ENCODE results near the gene LORICRIN.
"Not testable (repeated sequence)": the region's sequence is repeated elsewhere in the genome, so short reads cannot be mapped to it uniquely, and the experiment has no call there.

Gene LORICRIN, protein sequence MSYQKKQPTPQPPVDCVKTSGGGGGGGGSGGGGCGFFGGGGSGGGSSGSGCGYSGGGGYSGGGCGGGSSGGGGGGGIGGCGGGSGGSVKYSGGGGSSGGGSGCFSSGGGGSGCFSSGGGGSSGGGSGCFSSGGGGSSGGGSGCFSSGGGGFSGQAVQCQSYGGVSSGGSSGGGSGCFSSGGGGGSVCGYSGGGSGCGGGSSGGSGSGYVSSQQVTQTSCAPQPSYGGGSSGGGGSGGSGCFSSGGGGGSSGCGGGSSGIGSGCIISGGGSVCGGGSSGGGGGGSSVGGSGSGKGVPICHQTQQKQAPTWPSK

DNA sequence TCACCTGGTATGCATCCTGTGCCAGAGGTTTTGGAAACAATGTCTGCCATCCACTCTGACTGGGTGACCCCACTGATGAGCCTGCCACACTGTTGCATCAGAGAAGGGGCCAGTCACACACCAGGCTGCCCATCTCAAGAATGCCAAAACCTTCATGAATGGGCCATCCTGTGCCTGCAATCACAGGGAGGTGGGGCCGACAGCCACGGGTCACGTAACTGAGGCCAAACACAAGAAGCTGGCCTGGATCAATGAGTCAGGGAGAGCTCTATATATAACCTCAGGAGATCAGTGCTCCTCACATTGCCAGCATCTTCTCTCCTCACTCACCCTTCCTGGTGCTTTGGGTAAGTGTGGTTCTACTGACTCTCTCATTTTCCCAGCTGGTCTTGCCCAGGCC lies at the start of gene LORICRIN:
TSS of gene LORICRIN (plus strand) at position 301 of the 400 bp plus-strand sequence. CDS start 1,263 bp downstream, outside the sequence.
- no peak for DNase-seq (ENCODE audit: low spot score)

- DNase-seq (ENCODE audit: low spot score): no peak
These were observed 49.3 kb upstream of the LORICRIN start for GRCh38 chr1:153210206-153210605.

GRCh38 chr1:153212201-153212600 lies 47.3 kb upstream of the LORICRIN start:
- no peak for DNase-seq (ENCODE audit: low spot score)

GRCh38 chr1:153213519-153213918 lies 46.0 kb upstream of the LORICRIN start:
- no peak for DNase-seq (ENCODE audit: low spot score)

- DNase-seq (ENCODE audit: low spot score): no peak
These were observed 42.3 kb upstream of the LORICRIN start, which contains the start of gene PRR9 for GRCh38 chr1:153217212-153217611. Gene PRR9 (plus strand): TSS chr1:153217584. CDS start chr1:153218145, 561 bp downstream.

DNA sequence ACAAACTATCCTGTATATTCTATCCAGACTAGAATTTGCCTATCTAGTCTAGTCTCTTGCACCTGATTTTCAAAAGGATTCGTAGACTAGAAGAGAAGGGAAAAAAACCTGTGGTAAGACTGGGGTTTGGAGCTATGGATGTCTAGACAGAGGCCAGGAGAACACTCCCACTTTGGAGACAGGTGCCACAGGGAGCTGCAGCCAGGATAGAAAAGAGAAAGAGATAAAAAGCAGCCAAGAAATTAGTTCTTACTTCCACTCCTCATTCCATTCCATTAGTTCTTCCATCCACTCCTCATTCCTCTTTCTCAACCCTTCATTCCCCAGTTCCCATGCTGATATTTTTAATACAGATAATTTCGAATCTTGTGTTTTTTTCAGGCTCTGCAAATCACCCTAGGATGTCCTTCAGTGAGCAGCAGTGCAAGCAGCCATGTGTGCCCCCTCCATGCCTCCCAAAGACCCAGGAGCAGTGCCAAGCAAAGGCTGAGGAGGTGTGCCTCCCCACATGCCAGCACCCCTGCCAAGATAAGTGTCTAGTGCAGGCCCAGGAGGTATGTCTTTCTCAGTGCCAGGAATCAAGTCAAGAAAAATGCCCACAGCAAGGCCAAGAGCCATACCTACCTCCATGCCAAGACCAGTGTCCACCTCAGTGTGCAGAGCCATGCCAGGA lies 41.6 kb upstream of the LORICRIN start:
- DNase-seq (ENCODE audit: low spot score): no peak

GRCh38 chr1:153220606-153221303 lies 38.7 kb upstream of the LORICRIN start:
- peak; percentile 49 for DNase-seq (ENCODE audit: low spot score)

DNA sequence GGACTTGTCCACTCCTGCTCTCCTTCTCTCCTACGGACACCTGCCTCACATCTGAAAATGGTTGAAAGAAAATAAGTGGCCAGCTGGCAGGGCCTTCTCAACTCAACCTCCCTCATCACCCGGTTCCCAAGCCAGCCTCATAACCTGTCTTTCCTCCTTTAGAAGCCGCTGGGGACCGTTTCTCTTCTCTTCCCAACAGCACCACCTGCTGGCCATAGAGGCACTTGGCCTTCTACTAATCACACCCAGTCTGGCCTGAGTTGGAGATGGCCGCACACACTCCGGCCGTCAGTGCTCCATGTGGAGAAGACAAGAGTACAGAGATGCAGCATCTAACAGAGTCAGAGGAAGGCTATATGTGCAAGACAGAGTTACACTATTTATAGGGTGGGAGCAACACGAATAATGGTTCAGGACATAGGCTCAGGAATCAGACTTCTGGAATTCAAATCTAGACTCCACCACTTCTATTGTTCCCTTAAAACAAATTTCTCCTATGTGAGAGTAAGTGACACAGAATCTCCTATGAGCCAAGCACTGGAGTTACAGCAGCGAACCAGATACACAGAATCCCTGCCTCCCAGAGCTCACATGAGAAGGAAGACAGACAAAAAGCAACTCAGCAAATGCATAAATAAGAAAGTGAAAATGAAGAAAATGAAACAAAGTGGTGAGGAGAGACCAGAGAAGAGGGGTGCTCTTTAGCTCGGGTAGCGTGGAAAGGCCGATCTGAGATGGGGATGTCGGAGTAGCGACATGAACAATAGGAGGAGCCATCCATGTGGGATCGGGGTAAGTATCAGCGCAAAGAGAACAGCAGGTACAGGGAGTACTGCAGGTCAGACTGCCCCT lies 36.2 kb upstream of the LORICRIN start:
- DNase-seq (ENCODE audit: low spot score): peak; percentile 48

GRCh38 chr1:153227810-153228209 lies 31.7 kb upstream of the LORICRIN start:
- DNase-seq (ENCODE audit: low spot score): no peak

DNA sequence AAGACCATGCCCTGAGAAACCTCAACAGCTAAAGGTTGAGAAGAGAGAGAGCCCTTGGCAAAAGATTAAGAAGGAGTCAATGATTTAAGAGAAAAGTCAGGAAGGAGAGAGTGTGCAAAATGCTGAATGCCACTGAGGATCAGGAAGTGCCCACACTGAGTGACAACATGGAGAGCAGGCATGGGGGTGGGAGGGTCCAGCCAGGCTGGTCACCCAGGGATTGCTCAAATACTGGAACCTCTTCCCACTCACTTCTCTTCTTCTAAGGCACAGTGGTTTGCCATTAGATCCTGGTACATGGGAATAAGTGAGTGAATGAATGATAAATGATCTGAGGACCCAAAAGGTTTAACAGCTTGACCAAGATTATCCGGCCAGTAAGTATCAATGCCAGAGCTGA lies 31.0 kb upstream of the LORICRIN start:
- DNase-seq (ENCODE audit: low spot score): no peak

DNA sequence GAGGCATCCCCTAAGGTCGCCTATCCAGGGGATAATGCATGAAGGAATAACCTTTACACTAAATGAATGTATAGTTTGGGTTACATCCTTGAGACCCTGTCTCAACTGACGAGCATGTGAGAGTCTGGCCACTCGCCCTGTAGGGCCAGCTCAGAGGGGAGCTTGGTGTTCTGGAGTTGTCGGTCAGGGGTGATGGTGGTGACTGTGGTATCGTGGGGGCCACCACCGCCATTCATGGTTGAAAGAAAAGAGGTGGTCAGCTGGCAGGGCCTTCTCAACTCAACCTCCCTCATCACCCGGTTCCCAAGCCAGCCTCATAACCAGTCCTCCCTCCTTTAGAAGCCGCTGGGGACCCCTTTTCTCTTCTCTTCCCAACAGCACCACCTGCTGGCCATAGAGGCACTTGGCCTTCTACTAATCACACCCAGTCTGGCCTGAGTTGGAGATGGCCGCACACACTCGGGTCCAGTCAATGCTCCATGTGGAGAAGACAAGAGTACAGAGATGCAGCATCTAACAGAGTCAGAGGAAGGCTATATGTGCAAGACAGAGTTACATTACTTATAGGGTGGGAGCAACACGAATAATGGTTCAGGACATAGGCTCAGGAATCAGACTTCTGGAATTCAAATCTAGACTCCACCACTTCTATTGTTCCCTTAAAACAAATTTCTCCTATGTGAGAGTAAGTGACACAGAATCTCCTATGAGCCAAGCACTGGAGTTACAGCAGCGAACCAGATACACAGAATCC lies 30.2 kb upstream of the LORICRIN start:
- DNase-seq (ENCODE audit: low spot score): not testable (repeated sequence)

DNA sequence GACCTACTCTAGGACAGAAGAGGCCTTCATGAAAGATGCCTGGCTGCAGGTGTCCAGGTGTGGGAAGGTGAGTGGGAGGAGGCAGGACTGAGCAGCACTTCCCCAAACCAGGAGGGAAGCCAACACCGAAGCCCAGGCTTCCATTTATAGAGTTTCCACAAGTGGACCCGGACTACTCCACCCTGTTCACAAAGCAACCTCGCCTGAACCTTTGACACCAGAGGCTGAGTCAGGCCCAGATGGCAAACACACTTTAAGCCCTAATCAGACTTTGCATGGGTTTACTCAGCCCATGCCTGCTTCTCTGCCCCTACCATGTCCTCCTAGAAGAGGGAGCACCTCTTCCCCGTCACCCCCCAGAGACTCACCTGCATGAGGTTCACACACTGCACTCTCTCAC lies 28.1 kb upstream of the LORICRIN start:
- DNase-seq (ENCODE audit: low spot score): no peak

- no peak for DNase-seq (ENCODE audit: low spot score)
These were observed 27.7 kb upstream of the LORICRIN start for GRCh38 chr1:153231785-153232184.

- no peak for DNase-seq (ENCODE audit: low spot score)
These were observed 26.9 kb upstream of the LORICRIN start for GRCh38 chr1:153232553-153232952.

DNA sequence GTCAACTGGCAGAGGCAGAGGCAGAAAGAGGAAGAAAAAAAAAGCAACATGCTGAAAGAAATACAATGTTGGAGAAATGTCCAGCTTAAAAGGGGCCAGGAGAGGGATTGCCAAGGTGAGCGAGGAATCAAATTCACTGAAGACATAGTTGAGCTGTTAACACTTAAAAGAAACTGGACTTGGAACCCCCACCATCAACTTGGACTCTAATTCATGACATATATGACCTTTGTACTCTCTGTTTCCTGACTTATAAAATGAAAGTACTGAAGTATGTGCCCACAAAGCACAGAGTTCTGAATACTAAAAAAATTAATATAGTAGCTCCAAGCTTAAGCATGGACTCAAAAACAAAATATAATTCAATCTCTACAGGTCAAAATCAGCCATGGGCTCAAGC lies 26.0 kb upstream of the LORICRIN start:
- DNase-seq (ENCODE audit: low spot score): no peak

DNA sequence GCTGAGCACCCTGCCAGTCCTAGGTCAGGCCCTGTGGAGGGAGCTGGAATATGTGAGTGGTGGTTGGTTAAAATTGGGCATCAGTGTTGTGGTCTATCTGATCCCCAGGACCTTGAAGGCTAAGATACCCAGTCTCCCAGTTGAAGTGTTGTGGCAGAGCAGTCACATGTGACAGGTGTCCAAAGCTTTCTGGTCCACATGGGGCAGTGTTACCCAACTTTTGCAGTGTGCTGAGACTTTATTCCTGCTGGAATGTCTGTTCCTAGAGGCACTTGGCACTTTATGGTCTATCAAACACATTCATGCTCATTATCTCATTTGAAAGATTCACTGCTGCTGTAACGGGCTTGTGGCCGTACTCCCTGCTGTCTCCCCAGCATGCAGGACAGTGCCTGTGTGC lies 21.0 kb upstream of the LORICRIN start:
- DNase-seq (ENCODE audit: low spot score): no peak

DNA sequence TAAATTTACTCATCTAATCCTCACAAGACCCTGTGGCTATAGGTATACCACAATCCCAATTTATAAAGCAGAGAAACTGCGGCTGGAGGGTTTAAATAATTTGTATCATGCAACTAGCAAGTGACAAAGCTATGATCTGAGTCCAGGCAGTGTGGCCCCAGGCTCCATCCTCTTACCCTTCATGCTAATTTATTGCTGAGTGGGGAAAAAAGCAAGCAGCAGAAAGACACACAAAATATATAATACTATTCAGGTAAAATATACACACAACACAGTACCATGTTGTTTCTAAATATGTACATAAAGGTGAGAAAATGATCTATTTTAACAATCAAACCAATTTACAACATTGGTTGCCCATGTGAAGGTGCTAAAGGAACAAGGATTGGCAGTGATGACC lies 17.3 kb upstream of the LORICRIN start:
- DNase-seq (ENCODE audit: low spot score): no peak

- no peak for DNase-seq (ENCODE audit: low spot score)
These were observed 14.0 kb upstream of the LORICRIN start for GRCh38 chr1:153245466-153245865.

- no peak for DNase-seq (ENCODE audit: low spot score)
These were observed 13.5 kb upstream of the LORICRIN start for GRCh38 chr1:153246018-153246417.

GRCh38 chr1:153246825-153247224 lies 12.7 kb upstream of the LORICRIN start:
- DNase-seq (ENCODE audit: low spot score): no peak

- DNase-seq (ENCODE audit: low spot score): no peak
These were observed 11.2 kb upstream of the LORICRIN start for GRCh38 chr1:153248176-153248879.
